ENCODE results near the gene SLC22A4. TPM values are rescaled to one million over a fixed set of nuclear protein-coding genes. Genes with fewer than 3 reads are reported as not detected.

SLC22A4 gene
- total and polyA plus RNA-seq, 2 donors (not counting 1 experiment from before 2014, with no cell fraction given) = 0.18 TPM; not detected in 1

- TF ChIP-seq CTCF (IDR thresholded peaks at IDR 0.05) = no peak
- no peak for TF ChIP-seq EZH2 (IDR thresholded peaks at IDR 0.05; ENCODE audit: borderline replicate concordance, insufficient read depth, low read depth, low read length, poor library complexity, severe bottlenecking)
- Histone ChIP-seq H3K27me3 (replicated peaks in 1 of 4; ENCODE audit: control extremely low read depth in 1 of 4, control insufficient read depth in 3 of 4, insufficient read depth in 4 of 4, low read length in 3 of 4) (peaks cover 0 to 41% (median 25%) of the 10 kb centered on the region in 4 experiments), H3K9ac (ENCODE audit: low read length) (peak overlapping the region; percentile 67), H3K4me1 (ENCODE audit: control insufficient read depth in 2 of 2, insufficient read depth in 2 of 2, low read length in 2 of 2) (peaks cover 15 to 23% of the 10 kb centered on the region in 2 donors), H3K27ac (ENCODE audit: low read length in 2 of 2) (no peak overlapping the region), H2AFZ (ENCODE audit: insufficient read depth, low read depth, low read length, poor library complexity, severe bottlenecking) (peak overlapping the region; percentile 92), H3K4me2 (replicated peaks; ENCODE audit: low read depth, low read length, poor library complexity, severe bottlenecking) (peak overlapping the region; percentile 87), H3K4me3 (ENCODE audit: control extremely low read depth in 1 of 5, extremely low read depth in 1 of 5, insufficient read depth in 1 of 5, low read depth in 2 of 5, low read length in 4 of 5) (peak overlapping the region; percentile 48 to 69 (median 65)), H4K20me1 (ENCODE audit: control insufficient read depth, insufficient read depth, low read length, poor library complexity, severe bottlenecking) (no peaks in the 10 kb centered on the region), H3K79me2 (ENCODE audit: control insufficient read depth, insufficient read depth, low read length) (no peaks in the 10 kb centered on the region), H3K36me3 (replicated peaks in 1 of 2; ENCODE audit: control extremely low read depth in 1 of 2, control insufficient read depth in 1 of 2, extremely low read depth in 1 of 2, insufficient read depth in 2 of 2, low read length in 1 of 2) (no peaks in the 10 kb centered on the region), H3K9me3 (ENCODE audit: control extremely low read depth in 1 of 3, control insufficient read depth in 2 of 3, insufficient read depth in 1 of 3, low read length in 2 of 3) (peaks cover 0 to 10% (median 0%) of the 10 kb centered on the region in 3 donors)
- ChIA-PET CTCF (interaction anchor here (1.5 to 2.2 kb wide), 3 partner anchors 22 to 71 kb away, joined by 4 to 13 read pairs (median 5); no protein-coding TSS in a partner anchor), POLR2A (no interaction called here)
- DNase-seq = peak; percentile 31
- peak overlapping the region; percentile 6 for H3K27ac Mint-ChIP-seq
- no peaks in the 10 kb centered on the region for H3K9me3 Mint-ChIP-seq (ENCODE audit: insufficient read depth)
- under 1% methylated on average over 42 of the region's 50 CpGs for WGBS (ENCODE audit: insufficient coverage)
- peaks cover 21% of the 10 kb centered on the region for H3K4me1 Mint-ChIP-seq
- intact Hi-C loops (cut with micrococcal nuclease) = loop anchor here (5.0 to 10.0 kb wide), 2 partner anchors 72 to 210 kb away; partner anchors contain the start of gene SLC22A5
- peak overlapping the region; percentile 92 for H3K4me3 Mint-ChIP-seq
- H3K27me3 Mint-ChIP-seq = peaks cover 41% of the 10 kb centered on the region
- peak; percentile 35 for ATAC-seq (ENCODE audit: low read depth)
Measured at GRCh38 chr5:132294728-132295504, 722 bp downstream of the SLC22A4 start.
